Liver (tissue), 3 donors: ENCODE measurements around the gene CACNA1S.

Source experiments
- JUND ChIP-seq, 2 donors: IDR thresholded peaks; 2 replicates each; pipeline ENCODE4 v1.6.1; 2016; ENCODE audit warnings: antibody characterized with exemption in 2 of 2
- RAD21 ChIP-seq, 2 donors: IDR thresholded peaks; 2 replicates each; pipeline ENCODE4 v1.6.1; 2016; ENCODE audit warnings: antibody characterized with exemption in 2 of 2, mild to moderate bottlenecking in 2 of 2
- RXRA ChIP-seq, 2 donors: IDR thresholded peaks; 2 replicates each; pipeline ENCODE4 v1.6.1; 2017 to 2018; ENCODE audit warnings: antibody characterized with exemption in 2 of 2, mild to moderate bottlenecking in 1 of 2
- TF ChIP-seq, protein P1 (sequence below): fragments of 150-350 bp; IDR thresholded peaks from 2 replicates; pipeline ENCODE4 v1.5.1; 2017; ENCODE audit warnings: improper control_type of control experiment, low read depth, low read length; ENCODE audit not compliant: missing input control
- TF ChIP-seq, protein P2 (sequence below): IDR thresholded peaks from 2 replicates; pipeline ENCODE4 v1.6.1; 2016; ENCODE audit warnings: antibody characterized with exemption, mild to moderate bottlenecking
- TF ChIP-seq, protein P3 (sequence below): IDR thresholded peaks from 2 replicates; pipeline ENCODE4 v1.6.1; 2016; ENCODE audit warnings: antibody characterized with exemption
- donor health status: healthy.
- donor health status: healthy.

DNA sequence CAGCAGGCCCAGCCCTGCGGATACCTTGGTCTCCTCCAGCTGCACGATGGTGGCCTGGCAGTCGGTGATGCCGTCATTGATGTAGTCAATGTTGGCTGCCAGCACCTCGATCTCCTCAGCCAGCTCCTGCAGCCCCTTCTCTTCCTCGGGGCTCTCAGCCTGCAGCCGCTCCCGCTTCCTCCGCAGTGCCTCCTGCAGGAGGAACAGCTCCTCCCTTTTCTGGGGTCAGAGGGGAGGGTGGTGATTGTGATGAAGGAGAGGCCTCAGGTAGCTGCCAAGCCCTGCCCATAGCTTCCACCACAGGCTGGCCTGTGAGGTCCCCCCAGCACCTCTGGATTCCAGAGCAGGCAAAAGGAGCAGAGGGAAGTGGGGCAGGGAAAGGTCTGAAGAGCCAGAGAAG, 122.1 kb downstream of the CACNA1S start:
- TF ChIP-seq, protein P1, sequence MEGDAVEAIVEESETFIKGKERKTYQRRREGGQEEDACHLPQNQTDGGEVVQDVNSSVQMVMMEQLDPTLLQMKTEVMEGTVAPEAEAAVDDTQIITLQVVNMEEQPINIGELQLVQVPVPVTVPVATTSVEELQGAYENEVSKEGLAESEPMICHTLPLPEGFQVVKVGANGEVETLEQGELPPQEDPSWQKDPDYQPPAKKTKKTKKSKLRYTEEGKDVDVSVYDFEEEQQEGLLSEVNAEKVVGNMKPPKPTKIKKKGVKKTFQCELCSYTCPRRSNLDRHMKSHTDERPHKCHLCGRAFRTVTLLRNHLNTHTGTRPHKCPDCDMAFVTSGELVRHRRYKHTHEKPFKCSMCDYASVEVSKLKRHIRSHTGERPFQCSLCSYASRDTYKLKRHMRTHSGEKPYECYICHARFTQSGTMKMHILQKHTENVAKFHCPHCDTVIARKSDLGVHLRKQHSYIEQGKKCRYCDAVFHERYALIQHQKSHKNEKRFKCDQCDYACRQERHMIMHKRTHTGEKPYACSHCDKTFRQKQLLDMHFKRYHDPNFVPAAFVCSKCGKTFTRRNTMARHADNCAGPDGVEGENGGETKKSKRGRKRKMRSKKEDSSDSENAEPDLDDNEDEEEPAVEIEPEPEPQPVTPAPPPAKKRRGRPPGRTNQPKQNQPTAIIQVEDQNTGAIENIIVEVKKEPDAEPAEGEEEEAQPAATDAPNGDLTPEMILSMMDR: no peak
- TF ChIP-seq RAD21 (IDR thresholded peaks at IDR 0.05): no peak
- TF ChIP-seq, protein P2, sequence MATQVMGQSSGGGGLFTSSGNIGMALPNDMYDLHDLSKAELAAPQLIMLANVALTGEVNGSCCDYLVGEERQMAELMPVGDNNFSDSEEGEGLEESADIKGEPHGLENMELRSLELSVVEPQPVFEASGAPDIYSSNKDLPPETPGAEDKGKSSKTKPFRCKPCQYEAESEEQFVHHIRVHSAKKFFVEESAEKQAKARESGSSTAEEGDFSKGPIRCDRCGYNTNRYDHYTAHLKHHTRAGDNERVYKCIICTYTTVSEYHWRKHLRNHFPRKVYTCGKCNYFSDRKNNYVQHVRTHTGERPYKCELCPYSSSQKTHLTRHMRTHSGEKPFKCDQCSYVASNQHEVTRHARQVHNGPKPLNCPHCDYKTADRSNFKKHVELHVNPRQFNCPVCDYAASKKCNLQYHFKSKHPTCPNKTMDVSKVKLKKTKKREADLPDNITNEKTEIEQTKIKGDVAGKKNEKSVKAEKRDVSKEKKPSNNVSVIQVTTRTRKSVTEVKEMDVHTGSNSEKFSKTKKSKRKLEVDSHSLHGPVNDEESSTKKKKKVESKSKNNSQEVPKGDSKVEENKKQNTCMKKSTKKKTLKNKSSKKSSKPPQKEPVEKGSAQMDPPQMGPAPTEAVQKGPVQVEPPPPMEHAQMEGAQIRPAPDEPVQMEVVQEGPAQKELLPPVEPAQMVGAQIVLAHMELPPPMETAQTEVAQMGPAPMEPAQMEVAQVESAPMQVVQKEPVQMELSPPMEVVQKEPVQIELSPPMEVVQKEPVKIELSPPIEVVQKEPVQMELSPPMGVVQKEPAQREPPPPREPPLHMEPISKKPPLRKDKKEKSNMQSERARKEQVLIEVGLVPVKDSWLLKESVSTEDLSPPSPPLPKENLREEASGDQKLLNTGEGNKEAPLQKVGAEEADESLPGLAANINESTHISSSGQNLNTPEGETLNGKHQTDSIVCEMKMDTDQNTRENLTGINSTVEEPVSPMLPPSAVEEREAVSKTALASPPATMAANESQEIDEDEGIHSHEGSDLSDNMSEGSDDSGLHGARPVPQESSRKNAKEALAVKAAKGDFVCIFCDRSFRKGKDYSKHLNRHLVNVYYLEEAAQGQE: no peak
- no peak for TF ChIP-seq RXRA (IDR thresholded peaks at IDR 0.05)
- TF ChIP-seq, protein P3, sequence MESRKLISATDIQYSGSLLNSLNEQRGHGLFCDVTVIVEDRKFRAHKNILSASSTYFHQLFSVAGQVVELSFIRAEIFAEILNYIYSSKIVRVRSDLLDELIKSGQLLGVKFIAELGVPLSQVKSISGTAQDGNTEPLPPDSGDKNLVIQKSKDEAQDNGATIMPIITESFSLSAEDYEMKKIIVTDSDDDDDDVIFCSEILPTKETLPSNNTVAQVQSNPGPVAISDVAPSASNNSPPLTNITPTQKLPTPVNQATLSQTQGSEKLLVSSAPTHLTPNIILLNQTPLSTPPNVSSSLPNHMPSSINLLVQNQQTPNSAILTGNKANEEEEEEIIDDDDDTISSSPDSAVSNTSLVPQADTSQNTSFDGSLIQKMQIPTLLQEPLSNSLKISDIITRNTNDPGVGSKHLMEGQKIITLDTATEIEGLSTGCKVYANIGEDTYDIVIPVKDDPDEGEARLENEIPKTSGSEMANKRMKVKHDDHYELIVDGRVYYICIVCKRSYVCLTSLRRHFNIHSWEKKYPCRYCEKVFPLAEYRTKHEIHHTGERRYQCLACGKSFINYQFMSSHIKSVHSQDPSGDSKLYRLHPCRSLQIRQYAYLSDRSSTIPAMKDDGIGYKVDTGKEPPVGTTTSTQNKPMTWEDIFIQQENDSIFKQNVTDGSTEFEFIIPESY: no peak
- TF ChIP-seq JUND (IDR thresholded peaks at IDR 0.05): no peak
